RCC 7860 (cell line): ENCODE data around the gene EFCC1.

Source experiments
- DNase-seq: peaks from one replicate; pipeline ENCODE4 v3.0.0-alpha.2; 2015; ENCODE audit warnings: low spot score
- FAIRE-seq: peaks from 2 replicates; lab custom pipeline; 2012; peaks lifted over from hg19 to GRCh38; lab: Jason Lieb, UNC

The EFCC1 gene

DNA sequence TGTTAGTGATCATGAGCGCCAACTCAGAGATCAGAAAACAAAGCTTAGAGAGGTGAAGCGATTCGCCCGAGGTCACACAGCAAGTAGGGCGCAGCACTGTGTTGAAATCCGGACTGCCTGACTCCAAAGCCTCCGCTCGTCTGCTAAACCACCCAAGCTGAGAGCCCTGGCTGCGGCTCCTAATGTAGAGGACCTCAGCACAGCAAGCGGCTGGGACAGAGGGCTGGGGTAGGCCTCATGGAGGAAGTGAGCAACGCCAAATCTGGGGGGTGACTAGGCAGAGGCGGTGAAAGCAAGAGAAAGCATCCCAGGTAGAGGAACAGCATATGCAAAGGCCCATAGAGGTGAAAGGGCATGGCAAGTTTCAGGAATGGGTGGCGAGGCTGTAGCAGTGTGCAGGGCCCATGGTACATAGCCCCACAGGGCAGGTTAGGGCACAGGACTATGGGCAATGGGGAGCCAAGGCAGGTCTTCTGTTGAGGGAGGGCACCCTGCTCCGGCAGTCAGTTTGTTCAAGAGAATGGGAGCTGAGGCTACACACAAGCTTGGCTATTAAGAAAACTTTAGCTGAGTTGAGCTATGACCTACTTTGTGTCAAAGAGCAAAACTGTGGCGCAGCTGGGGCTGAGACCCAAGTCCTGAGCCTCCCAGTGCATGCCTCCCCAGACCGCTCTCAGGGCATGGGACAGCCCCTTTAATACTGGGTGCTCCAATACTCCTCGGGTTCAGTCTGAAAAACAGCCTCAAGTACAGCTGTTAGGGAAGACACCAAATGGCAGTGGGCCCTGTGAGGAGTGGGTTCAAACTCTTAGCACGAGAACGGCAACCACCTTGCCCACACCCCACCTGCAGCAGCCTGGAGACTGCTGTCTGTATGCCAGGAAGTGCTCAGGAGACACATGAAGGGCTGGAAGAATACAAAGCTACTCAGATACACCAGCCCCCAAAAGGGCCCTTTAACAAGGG, 6.2 kb upstream of the EFCC1 start:
- FAIRE-seq = no peak
- no peak for DNase-seq

DNA sequence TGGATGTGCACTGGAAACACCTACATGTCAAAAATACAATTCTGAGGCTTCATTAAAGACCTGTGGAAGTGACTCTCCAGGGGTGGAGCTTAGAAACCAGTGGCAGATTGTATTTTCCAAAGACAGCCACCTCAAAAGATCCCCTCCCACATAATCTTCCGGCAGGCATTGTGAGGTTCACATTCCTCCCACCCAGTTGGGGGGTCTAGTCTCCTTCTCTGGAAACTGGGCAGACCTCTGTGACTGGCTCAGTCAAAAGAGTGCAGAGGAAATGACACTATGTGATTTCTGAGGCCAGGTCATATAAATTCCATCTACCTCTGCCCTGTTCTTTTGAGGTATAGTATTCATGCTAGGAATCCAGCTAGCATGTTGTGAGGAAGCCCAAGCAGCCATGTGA, 5.4 kb upstream of the EFCC1 start:
- FAIRE-seq (no peak), DNase-seq (no peak)

DNA sequence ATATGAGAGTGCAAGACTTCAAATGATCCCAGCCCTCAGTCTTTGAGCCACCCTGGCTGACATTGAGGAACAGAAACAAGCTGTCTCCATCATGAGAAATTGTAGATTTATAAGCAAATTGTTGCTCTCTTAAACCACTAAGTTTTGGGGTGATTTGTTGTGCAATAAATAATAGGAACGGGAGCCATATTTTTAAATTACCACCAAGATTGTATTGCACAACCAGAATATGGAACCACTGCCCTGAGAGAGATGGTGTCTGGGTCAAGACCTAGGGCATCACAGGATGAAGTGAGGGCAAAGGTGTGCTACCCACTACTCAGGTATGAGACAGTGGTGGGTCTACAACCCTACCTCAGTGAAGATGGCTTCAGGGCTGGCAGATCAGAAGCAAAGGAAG, 4.9 kb upstream of the EFCC1 start:
- no peak for FAIRE-seq
- no peak for DNase-seq

DNA sequence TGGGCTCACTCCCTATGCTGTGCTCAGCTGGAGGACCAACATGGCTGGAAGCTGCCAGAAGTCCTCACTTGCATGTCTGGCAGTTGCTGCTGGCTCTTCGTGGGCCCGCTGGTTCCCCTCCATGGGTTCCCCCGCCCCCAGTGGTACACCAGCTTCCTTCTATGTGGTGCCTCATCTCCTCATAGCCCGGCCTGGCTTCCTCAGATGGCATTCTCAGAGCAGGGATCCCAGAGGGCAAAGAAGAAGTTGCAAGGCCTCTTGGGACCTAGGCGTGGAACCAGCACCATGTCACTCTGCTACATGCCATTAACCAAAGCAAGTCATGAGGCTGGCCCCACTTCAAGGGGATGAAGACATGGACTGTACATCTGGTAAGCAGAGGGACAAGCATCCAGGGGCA, 4.4 kb upstream of the EFCC1 start:
- no peak for FAIRE-seq
- DNase-seq = no peak

DNA sequence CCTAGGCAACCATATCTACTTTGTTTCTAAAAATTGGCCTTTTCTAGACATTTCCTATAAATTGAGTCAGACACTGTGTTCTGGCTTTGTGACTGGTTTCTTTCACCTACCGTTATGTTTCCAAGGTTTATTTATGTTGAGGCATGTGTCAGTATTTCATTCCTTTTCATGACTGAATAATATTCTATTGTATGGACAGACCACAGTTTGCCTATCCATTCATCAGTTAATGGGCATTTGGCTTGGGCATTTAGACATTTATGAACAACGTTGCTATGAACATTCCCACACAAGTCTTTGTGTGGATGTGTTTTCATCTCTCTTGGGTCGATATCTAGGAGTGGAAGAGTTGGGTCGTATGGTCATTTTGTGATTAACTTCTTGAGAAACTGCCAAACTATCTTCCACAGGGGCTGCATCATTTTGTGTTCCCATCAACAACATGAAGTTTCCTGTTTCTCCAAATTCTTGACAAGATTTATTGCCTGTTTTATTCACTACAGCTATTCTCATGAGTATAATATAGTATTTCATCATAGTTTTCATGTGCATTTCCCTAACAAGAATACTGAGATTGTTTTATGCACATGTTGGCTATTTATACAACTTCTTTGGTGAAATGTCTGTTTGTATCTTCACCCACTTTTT, 3.5 kb upstream of the EFCC1 start:
- DNase-seq = no peak
- no peak for FAIRE-seq

DNA sequence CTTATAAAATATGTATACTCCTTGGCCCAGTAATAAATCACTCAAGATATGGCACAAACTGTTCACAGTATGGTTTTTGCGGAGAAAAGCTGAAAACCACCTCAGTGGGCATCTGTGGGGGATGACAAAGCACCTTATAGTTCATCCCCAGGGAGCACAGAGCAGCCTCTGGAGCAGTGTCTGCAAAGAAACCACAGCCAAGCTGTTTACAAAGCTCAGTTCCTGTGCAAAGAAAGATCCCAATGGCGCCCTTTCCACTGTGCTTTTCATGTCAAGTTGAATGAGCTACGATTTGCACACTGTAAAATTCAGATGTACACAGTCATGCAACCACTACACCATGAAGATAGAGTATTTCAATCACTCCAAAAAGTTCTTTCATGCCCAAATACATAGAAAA, 2.5 kb upstream of the EFCC1 start:
- DNase-seq = no peak
- no peak for FAIRE-seq

DNA sequence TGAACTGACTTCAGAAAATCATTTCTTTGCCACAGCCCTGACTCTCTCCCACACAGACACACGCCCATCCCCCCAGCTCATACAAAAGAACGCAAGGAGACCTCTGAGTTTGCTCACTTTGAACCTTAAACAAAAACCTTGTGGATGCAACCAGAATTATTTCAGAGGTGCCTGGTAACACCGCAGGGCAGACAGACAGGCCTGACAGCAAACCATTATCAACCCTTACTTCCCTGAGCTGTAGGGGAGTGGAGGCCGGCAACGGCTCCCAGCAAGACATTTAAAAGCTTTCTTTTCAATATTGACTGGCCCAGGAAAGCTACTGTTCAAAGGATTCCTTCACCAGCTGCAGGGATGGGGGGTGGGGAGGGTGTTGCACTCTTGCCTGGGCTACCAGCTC, 2.0 kb upstream of the EFCC1 start:
- no peak for FAIRE-seq
- DNase-seq = no peak

DNA sequence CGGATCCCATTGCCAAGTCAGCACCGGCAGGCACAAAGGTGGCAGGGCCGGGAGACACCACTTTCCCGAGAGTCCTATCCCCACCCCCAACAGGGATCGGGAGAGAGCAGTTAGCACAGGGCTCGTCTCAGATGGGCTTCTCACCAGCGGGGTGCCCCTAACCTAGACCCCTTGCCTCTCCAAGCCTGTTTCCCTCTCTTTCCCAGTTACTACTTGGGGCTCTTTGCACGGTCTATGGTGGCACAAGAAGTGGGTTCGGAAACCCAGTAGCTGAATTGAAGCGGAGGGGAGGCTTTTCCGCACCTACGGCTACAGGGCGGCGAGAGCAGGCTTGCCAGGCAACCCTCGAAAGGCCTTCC, 383 bp upstream of the EFCC1 start:
- no peak for FAIRE-seq
- DNase-seq = no peak

DNA sequence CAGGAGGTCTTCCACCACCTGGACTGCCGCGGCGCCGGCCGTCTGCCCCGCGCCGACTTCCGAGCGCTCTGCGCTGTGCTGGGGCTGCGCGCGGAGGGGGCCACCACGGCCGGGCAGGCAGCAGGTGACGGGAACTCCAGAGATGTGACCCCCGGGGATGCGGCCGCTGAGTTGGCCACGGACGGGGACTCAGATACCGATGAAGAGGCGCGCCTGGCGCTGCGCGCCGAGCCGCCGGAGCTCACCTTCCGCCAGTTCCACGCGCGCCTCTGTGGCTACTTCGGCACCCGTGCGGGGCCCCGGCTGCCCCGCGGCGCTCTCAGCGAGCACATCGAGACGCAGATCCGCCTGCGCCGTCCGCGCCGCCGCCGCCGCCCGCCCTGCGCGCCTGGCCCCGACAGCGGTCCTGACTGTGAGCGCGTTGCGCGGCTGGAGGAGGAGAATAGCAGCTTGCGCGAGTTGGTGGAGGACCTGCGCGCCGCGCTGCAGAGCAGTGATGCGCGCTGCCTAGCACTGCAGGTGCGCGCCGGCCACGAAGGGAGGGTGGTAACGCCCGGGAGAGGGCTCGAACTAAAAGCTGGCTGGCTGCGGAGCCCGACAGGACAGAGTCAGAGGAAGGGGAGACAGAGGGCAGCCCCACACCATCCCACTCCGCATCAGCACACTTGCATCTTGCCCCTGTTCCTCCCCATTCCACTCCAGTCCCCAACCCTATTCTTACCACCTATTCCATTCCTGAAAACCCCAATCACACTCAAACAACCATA, 885 bp downstream of the EFCC1 start:
- no peak for DNase-seq

DNA sequence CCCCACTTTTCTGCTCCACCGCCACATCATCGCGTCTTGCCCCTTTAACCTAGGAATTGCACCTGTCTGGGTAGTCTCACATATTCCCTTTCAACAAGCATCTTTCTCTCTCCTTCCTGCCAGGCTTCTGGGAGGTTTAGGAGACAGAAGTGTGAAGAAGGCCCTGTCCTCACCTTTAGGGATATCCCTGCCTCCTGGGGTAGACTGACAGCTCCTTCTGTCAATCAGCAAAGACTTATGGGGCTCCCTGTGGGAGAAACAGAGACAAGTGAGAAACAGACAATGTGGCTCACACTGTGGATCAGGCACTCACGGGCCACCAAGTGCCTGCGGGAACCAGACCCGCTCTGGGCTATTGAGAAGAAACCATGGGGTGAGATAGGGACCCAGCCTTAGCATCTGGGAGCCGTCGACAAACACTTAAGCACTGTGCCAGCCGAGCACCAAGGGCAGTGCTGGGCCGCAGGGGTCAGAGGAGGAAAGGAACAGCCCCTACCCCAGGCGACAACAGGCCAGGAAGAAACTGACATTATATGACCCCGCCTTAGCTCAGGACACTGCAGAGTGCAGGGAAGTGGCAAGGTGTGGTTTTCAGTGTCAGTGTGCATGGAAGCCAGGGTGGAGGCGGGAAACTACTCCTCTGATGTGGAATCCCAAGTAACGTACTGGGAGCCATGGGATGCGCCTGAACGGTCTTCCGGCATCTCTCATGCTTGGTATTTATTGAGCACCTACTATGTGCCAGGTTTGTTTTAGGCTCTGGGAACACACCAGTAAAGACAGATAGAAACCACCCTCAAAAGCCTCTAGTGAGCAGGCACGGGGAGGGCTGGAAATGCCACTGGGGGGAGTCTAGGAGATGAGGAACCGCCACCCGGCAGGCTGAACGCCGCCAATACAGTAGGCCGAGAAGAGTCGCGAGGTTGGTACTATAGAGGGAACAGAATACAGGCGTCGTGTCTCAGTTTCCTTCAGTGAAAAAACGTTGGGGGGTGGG, 1.8 kb downstream of the EFCC1 start:
- FAIRE-seq = no peak
- no peak for DNase-seq

More for the DNA sequence above, 885 bp downstream of the EFCC1 start:
- no peak for FAIRE-seq

DNA sequence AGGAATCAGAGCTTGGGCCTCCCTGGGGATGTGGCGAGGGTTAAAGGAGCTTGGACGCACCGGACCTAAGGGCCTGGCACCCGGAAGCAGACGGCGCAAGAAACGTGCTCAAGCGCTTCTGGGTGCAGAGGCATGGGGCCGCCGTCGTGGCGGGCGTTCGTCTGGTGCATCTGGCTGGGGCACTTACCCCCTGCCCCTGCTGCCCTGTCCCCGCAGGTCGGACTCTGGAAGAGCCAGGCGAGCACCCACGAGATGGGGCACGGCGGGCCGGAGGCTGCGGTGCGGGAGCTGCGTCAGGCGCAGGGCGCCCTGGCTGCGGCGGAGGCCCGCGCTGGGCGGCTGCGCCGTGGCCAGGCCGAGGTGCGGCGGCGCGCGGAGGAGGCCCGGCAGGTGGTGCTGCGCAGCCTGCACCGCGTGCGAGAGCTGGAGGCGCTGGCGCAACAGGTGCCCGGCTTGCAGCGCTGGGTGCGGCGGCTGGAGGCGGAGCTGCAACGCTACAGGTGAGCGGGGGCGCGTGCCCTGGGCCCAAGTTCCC, 2.5 kb downstream of the EFCC1 start:
- no peak for DNase-seq
- no peak for FAIRE-seq

DNA sequence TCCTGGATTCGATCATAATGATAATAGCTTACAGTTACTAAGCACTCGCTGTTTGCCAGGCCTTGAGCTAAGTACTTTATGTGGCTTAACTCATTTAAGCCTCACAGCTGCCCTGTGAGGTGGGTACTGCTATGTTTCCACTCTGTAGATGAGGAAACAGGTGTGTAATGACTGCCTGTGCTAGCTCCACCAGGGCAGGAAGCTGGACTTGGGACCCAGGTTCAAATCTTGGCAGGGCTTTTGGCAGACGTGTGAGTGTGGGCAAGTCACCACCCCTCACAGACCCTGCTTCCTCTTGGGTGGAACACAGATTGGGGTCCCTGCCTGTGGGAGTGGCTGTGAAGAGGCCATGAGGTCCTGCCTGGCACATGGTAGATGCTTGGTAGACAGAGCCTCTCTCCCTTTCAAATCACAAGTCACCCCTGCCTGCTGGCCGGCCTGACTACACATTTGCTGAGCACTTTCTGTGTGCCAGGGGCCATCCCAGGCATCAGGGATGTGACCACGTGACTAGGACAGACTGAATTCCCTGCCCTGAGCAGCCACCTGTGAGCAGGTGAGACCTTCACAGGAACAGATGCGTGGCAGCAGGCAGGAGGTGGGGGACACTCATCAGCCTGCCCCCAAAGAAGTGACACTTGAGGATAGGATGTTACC, 3.7 kb downstream of the EFCC1 start:
- FAIRE-seq = no peak
- DNase-seq = no peak

DNA sequence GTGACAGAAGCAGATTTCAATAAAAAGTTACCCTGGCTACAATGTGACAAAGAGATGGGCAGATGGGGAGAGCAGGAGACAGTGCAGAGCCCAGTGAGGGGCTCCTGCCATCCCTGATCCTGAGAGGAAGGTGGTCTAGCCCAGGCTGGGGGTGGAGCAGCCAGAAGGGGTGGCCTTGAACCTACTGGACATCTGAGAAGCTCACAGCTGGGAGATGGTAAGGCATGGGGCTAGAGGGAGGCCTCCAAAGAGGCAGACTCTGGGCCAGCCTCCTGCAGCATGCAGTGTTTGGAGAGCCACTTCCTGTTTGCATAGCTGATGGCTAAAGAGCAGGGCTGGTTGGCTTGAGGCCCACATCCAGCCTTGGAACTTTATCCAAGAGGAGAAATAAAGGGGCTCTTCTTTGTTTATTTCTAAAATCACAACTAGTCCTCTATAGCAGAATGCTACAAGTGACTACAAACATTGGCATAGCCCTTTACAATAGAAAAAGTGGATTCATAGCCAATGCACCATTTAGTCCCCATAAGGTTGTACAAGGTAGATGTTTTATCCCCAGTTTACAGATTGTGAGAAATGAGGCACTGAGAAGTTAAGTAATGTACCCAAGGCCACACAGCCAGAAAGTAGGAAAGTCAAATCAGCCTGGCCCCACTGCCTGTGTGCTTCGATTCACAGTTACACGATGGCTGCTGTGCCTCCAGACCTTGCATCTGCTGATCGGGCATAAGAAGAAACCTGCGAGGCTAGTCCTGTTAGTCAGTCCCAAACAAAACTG, 4.6 kb downstream of the EFCC1 start:
- no peak for DNase-seq
- no peak for FAIRE-seq

DNA sequence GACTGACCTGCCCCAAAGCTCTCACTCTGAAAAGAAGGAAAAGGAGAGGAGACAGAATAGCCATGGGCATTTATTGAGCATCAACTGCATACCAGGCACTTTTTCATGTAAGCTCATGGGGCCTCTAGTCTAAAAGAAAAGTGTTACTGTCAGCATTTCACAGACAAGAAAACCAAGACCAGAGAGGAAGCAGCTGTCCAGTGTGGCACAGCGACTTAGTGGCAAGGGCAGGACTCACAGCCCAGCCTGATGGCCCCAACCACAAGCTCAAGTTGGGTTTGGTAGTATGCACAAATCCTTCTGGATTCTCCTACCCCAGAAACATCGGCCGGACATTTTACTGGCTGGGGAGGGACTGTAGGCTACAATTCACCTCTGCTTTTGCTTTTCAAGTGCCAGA, 5.8 kb downstream of the EFCC1 start:
- FAIRE-seq = no peak
- no peak for DNase-seq

DNA sequence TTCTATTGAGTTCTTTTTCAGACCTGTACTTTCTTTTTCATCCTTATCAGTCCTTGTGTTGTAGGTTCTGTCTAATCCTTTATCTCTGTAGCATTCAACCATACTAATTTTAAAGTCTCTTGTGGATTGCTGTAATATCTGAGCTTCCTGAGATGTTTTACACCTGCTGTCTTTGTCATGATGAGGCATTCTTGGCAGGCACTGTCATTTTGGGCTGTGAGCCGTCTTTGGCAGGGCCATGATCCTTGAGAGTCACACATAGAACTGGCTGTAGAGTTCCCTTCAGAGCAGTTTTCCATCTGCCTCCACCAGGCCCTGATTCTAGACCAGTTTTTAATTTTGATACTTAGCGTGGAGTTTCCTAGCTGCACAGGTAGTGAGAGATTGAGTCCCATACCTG, 6.7 kb downstream of the EFCC1 start:
- FAIRE-seq (no peak), DNase-seq (no peak)

DNA sequence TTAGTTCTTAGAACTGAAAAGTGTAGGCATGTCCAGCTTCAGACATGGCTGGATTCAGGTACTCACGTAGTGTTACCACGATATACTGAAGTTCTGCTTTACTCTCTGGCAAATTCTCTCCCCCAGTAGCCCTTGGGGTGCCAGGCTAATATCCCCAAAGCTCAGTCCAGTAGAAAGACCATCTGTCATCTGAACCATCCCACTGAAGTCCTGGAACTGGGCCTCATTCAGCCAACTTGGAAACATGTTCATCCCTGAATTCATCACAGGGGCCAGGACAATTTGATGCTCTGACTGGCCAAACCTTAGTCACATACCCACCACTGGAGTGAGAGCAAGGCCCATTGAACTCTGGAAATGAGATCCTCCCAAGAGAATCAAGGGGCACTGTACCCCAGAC, 8.2 kb downstream of the EFCC1 start:
- DNase-seq (no peak), FAIRE-seq (no peak)

DNA sequence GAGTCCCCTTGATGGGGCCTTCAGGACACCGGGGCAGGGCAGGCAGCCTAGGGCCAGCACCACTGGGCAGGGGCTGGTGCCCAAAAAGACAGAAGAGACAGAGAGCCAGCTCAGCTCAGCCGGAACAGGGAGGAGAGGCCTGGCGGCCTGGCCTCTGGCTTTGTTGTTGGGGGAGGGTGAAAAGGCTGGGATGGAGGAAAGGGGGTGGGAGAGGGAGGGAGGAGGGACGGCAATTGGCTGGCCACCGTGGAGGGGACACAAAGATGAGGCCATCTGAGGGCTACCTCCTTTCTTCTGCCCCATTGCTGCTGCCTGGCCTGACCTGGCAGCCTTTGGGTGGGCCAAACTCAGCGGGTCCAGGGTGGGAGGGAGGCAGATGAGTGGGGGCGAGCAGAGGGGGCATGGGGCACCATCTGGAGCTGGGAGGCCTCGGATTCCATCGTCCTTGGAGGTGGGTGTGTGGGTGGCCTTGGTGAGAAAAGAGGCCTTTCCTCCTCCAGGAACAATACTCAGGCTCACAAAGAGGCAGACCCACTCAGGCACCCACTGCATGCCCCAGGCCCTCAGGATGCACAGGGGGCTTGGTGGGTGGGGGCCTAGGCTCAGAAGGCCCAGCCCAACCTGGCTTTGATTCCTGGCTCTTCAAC, 9.3 kb downstream of the EFCC1 start:
- FAIRE-seq = no peak
- no peak for DNase-seq

DNA sequence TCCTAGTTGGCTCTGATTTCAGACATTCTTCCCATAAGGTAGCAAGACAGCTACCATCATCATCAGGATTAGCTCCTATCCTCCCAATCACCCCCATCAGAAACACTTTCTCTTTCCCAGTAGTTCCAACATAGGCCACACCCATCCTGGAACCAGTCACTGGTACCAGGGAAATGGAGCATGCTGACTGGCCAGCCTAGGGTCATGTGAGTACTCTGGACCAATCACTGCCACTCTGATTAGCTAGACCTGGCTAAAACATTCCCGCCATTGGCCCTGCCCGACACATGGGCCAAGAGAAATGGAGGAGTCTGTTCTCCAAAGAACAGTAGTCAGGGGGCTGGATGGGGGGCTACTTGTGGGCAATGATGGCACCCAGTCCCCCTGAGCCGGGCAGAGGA, 12.4 kb downstream of the EFCC1 start:
- FAIRE-seq (no peak), DNase-seq (no peak)
